Activated naive CD4-positive, alpha-beta T cell treated with anti-CD3 and anti-CD28 coated beads, Interleukin-2, amount 50 U/mL, for 72 hours (primary cell): ENCODE measurements around the gene ACSL4. TPM values are rescaled to one million over a fixed set of nuclear protein-coding genes. Genes with fewer than 3 reads are reported as not detected.
"Not testable (repeated sequence)": the region's sequence is repeated elsewhere in the genome, so short reads cannot be mapped to it uniquely, and the experiment has no call there.

ENCODE experiments used
- ATAC-seq, 2 donors: fragments of 150-1000 bp; cut with Tn5 transposase; 2 replicates each; pipeline ENCODE4 v1.10.0; 2021; ENCODE audit warnings: mild to moderate bottlenecking in 2 of 2, moderate library complexity in 2 of 2
- DNase-seq, 2 donors: peaks; one replicate each; pipeline ENCODE4 v3.0.0; 2021 to 2022; ENCODE audit warnings: low spot score in 2 of 2
- H3K27ac Mint-ChIP-seq, 2 donors: one replicate each; pipeline ENCODE4 v1.8.0; 2022; ENCODE audit warnings: mild to moderate bottlenecking in 2 of 2, mixed read lengths in 2 of 2
- H3K36me3 Mint-ChIP-seq, 2 donors: one replicate each; pipeline ENCODE4 v1.8.0; 2022; ENCODE audit warnings: mixed read lengths in 2 of 2
- H3K9me3 Mint-ChIP-seq, 2 donors: one replicate each; pipeline ENCODE4 v1.8.0; 2022; ENCODE audit warnings: mixed read lengths in 2 of 2
- total RNA-seq, 2 donors: library from RNA; stranded (reverse); gene quantifications; one replicate each; pipeline ENCODE4 v1.2.3, GENCODE V29; 2022

The ACSL4 gene
- total RNA-seq, 2 donors from 2014 or later, result 62.0 to 64.1 TPM

DNA sequence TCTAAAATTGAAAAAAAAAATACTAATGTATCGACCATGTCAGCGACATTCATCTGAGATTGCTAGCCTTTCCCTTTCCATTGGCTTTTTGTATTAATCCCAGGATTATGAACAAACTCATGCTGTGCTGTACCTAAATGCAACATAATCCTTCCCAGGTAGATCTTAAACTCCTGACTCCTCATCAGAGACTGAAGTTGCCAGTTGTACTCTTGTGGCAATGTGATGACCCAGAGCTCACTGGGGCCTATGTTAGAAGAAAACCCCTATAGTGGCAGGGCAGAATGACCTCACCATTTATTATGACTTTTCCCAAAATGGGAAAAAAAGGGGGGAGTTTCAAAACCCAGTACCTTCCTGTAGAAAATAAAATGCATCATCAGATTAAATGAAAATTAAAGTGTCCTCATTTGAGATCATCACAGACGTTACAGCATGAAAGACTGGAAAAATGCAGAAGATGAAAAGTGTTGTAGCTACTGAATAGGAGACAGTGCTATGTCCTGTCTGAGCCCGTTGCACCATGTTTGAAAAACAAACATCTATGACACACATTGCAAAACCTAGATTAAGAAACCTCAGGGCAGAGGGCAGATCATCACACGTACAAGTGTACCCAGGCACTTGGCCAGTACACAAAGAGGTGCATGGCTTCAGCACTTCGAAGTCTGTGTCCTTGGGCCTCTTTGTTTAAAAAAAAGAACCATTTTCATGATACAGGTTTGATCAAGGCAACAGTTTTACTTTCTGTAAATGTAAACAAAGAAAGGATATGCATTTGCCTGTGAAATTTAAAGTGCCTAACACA is 6.8 kb upstream of the ACSL4 start:
- no peak overlapping the region for H3K27ac Mint-ChIP-seq
- no peaks in the 10 kb centered on the region for H3K36me3 Mint-ChIP-seq
- H3K9me3 Mint-ChIP-seq, result no peaks in the 10 kb centered on the region
- ATAC-seq (no peak), DNase-seq (no peak)

DNA sequence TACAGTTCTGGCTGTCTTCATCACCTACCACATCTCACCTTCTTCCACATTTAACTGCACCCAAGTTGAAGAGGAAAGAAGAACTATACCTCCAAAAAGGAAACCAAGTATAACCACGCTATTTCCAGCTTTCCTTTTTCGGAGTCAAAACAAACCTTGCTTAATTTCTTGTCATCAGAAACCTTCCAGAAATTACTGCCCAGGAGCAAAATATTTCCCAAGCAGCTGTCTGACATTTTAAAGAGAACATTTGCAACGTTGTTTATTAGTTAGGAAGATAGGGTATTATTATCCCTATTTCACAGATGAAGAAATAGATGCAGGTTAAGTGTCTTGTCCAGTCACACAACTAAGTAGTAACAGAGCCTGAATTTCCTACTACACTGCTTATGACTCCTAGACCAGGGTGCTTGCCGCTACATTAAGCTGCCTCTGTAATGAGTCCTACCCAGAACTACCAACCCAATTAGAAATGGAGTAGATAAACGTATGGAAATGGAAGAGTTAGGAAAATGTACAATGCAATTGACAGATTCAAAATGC is 2.2 kb upstream of the ACSL4 start:
- Mint-ChIP-seq H3K36me3 (peaks cover 13 to 17% of the 10 kb centered on the region in 2 donors), H3K9me3 (no peaks in the 10 kb centered on the region), H3K27ac (no peak overlapping the region)
- DNase-seq (no peak), ATAC-seq (no peak)

DNA sequence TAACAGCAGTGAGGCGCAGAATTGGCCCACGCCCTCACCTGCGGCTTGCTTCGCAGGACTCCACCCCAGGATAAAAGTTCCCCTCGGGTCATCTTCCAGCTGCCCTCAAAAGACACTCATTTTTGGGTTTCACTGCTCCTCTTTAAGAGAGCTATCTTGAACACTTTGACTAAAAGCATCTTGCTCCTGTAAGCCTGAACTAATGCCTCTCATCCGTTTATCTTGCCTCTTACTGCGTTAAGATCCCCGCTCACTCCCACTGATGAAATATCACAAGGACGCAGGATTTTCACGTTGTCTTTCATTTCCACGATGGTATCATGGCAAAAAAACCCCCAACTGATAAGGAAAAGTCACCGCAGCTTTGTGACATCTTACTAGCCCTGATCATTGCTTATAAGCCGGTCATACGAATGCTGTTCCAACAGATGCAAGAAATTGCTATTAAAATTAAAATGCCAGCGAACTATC is 591 bp upstream of the ACSL4 start:
- Mint-ChIP-seq H3K27ac (peak overlapping the region; percentile 88 to 100), H3K9me3 (no peaks in the 10 kb centered on the region), H3K36me3 (peaks cover 13 to 23% of the 10 kb centered on the region in 2 donors)
- ATAC-seq (peak in 1 of 2 donors; percentile 60), DNase-seq (no peak)

DNA sequence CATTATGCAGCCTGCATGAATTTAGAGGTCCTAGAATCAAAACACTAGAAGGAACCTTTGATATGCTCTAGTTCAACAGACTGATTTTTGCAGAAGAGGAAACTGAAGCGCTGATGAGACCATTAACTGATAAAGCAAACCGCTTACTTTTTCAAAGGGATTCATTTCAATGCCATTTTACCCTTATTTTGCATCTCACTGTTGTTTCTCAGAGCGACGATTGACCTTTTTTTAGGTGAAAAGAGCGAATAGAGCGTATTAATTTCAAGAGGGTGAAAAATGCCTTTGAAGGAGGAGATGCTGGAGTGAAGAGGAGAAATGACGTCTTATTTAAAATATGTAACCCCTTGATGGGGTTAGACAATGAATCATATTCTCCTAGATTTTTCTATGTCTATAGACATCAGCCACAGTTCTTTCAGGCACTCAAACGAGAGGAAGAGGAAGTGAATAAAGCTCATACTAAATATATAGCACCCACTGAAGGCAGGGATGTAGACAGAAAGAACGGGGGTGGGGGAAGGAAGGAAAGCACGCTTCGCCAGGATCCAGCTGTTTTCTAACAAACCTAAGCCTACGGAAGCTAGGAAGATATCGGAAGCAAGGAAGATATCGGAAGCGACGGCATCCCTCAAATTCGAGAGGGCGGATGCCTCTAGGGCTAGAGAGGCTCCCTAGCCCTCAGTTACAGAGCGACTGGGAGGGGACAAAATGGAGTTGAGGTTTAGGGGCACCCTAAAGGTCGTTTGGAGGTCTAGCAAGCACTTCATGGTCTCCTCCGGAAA is 848 bp downstream of the ACSL4 start:
- Mint-ChIP-seq H3K27ac (peak overlapping the region; percentile 99 to 100), H3K9me3 (no peaks in the 10 kb centered on the region), H3K36me3 (peaks cover 13 to 23% of the 10 kb centered on the region in 2 donors)
- DNase-seq (peak in 1 of 2 donors; percentile 13), ATAC-seq (peak; percentile 68 to 74)

DNA sequence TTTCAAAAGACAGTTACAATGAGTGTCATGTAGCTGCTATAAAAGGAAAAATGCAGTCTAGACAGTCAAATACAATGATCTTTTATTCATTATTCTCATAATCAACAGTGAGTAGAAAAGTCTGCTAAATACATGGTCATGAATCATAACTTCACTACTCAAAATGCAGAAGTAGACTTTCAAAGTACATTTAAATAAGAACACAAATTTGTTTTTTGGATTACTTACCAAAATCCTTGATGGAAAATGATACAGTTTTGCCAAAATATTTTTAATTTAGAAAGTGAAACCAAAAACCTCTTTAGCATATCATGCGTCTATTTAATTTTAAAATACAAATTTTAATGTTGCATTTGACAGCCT is 4.9 kb downstream of the ACSL4 start:
- H3K36me3 Mint-ChIP-seq, result peaks cover 13 to 29% of the 10 kb centered on the region in 2 donors
- peak overlapping the region in 1 of 2 donors; percentile 93 for H3K27ac Mint-ChIP-seq
- DNase-seq (no peak), ATAC-seq (peak in 1 of 2 donors; percentile 49)
- H3K9me3 Mint-ChIP-seq, result no peaks in the 10 kb centered on the region

DNA sequence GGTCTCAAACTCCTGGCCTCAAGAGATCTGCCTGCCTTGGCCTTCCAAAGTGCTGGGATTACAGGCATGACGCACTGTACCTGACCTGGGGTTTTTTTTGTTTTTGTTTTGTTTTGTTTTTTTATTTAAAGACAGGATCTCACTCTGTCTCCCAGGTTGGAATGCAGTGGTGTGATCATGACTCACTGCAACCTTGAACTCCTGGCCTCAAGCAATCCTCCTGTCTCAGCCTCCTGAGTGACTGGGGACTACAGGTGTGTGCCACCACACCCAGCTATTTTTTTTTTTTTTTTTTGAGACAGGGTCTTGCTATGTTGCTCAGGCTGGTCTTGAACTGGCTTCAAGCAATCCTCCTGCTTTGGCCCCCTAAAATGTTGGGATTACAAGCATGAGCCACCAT is 8.1 kb downstream of the ACSL4 start:
- H3K27ac Mint-ChIP-seq, H3K36me3 Mint-ChIP-seq, DNase-seq, ATAC-seq, H3K9me3 Mint-ChIP-seq: not testable (repeated sequence)

DNA sequence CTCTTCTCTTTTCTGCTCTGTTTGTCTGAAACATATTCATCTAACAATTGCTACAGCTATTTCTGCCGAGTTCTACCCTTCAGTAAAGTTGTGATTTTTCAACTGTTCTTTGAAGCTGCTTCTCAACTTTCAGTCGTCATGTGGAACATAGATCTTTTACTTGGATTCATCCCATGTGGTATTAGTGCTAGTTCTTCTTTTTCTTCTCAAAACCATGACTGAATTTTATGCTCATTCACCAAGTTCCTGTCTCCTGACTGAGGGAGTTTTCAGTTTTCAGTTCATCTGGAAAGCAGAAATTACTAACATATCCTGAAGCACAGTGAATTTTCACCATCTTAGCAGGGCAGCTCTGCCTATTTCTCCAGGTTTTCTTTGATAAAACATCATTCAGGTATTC is 12.1 kb downstream of the ACSL4 start:
- DNase-seq, result no peak
- Mint-ChIP-seq H3K27ac (peak overlapping the region in 1 of 2 donors; percentile 66), H3K36me3 (peaks cover 0 to 3% of the 10 kb centered on the region in 2 donors), H3K9me3 (no peaks in the 10 kb centered on the region)
- no peak for ATAC-seq

DNA sequence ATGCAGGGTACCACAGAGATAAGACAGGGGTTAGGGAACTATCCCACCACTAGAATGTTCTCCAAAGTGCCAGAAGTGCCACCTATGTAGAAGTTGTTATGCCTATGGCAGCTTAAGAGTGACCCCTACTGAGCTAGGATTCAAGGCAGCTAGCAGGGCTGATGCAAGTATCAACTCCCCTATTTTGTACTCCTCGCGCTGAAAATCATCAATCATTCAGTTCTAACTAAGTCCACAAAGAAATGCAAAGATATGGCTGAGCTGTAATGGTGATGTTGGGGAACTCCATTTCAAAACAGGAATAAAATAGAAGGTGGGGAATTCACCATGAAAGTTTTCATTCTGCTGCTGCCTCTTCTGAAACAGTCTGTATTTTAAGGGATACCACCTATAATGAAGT is 13.8 kb downstream of the ACSL4 start:
- Mint-ChIP-seq H3K9me3 (no peaks in the 10 kb centered on the region), H3K36me3 (no peaks in the 10 kb centered on the region), H3K27ac (no peak overlapping the region)
- DNase-seq, result no peak
- peak in 1 of 2 donors; percentile 57 for ATAC-seq

DNA sequence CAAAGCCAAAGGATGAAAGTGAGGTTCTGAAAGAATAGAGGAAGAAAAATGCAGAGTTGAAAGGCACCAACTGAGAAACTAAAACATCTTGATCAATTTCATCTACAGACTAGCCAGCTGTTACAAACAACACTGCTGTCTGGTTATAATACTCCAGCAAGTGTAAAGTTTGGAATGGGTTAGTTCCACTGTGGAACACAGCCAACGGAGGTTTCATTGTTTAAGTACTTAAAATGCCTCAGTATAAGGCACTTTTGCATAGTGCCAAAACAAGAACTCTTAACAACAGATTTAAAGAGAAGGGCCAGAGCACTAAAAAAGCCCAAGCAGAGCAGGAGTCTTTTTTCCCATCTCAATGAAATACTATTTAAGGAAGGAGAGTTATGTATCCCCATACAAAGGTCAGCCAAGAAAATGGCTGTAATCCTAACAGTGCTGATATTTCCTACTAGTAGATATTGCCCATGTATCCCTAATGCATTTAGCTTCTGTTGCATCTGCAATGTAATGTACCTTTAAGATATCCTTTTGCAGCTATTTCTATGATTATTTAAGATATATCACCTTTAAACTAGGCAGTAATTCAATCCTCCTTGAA is 16.5 kb downstream of the ACSL4 start:
- no peak for DNase-seq
- no peaks in the 10 kb centered on the region for H3K36me3 Mint-ChIP-seq
- no peak overlapping the region for H3K27ac Mint-ChIP-seq
- no peaks in the 10 kb centered on the region for H3K9me3 Mint-ChIP-seq
- ATAC-seq, result no peak

DNA sequence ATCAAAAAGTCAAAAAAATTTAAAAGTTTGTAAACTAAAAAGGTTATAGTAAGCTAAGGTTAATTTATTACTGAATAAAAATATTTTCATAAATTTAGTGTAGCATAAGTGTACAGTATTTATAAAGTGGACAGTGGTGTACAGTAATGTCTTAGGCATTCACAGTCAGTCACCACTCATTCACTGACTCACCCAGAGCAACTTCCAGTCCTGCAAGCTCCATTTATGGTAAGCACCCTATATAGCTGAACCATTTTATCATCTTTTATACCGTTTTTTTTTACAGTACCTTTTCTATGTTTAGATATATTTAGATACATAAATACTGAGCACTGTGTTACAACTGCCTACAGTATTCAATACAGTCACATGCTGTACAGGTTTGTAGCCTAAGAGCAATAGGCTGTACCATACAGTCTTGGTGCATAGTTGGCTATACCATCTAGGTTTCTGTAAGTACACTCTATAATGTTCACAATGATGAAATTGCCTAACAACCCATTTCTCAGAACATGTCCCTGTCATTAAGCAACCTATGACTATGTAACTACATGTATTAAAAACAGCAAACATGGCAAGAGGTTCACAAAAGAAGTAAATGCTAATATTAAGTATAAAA is 18.6 kb downstream of the ACSL4 start:
- H3K9me3 Mint-ChIP-seq, result no peaks in the 10 kb centered on the region
- H3K36me3 Mint-ChIP-seq, result no peaks in the 10 kb centered on the region
- H3K27ac Mint-ChIP-seq, result no peak overlapping the region
- peak; percentile 69 to 70 for ATAC-seq
- no peak for DNase-seq

DNA sequence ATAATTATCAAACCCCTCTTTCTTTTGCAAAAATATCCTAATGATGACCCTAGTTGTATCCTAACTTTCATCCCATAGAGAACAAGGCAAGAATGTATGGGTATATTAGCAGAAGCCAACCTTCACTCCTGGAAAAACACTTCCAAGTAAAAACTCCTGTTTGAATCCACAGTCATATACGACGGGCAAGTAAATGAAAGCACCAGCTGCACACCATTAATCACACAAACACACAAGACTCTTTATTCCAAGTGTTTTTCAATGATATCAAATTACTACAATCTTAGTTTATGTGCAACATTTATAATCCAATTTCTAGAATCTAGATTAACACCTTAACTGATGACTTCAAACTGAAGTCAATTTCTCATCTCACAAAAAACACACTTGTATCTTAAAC is 22.9 kb downstream of the ACSL4 start:
- no peaks in the 10 kb centered on the region for H3K36me3 Mint-ChIP-seq
- H3K27ac Mint-ChIP-seq, result peak overlapping the region in 1 of 2 donors; percentile 29
- ATAC-seq (no peak), DNase-seq (no peak)
- no peaks in the 10 kb centered on the region for H3K9me3 Mint-ChIP-seq

DNA sequence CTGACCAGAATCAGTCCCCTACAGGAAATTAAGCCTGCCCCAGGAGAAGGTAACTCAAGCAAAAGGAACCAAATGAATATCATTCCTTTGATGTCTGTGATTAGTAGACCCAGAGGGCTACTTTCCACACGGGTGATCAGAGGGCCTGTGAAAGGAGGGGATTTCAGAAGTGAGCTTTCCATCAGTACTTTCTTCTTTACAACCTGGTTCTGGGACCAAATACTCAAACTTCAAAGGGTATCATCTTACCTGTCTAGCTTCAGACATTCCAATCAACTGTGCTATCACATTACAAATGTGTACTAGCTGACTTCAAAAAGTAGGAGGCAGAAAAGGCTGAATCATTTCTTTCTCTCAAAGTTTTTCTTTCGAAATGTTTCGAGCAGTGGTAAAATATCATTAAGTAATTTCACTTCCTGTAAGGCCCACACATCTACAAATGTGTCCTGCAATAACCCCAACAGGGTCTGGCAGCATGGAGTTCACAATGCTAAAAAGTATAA is 23.9 kb downstream of the ACSL4 start:
- Mint-ChIP-seq H3K36me3 (peaks cover 4% of the 10 kb centered on the region in 2 donors), H3K27ac (peak overlapping the region in 1 of 2 donors; percentile 35), H3K9me3 (no peaks in the 10 kb centered on the region)
- no peak for DNase-seq
- peak; percentile 77 to 82 for ATAC-seq

DNA sequence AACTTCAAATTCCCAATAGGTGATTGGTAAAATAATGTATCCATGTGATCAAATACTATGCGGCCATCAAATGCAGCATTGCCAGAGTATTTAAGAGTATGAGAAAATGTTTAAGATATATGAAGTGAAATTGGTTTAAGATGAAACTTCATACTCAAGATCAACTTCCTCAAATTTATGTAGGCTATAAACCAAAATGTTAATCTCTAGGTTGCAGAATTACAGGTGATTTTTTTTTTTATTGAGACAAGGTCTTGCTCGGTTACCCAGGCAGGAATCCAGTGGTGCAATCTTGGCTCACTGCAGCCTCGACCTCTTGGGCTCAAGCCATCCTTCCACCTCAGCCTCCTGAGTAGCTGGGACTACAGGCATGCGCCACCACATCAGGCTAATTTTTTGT is 25.3 kb downstream of the ACSL4 start:
- ATAC-seq (no peak), DNase-seq (no peak)
- peaks cover 4 to 5% of the 10 kb centered on the region in 2 donors for H3K36me3 Mint-ChIP-seq

DNA sequence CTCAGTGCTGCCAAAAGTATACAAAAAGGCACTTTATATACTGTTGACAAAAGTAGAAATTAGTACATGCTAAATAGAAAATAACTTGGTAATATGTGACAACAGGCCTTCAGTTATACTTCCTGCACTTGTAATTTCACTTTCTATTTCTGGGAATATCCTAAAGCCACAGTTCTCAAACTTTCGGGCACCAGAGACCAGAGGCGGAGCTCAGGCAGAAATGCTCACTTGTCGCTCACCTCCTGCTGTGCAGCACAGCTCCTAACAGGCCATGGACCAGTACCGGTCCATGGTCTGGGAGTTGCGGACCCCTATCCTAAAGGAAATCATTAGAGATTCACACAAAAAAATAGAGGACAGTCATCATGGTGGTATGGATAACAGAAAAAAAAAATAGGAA is 25.7 kb downstream of the ACSL4 start:
- Mint-ChIP-seq H3K27ac (no peak overlapping the region), H3K9me3 (no peaks in the 10 kb centered on the region), H3K36me3 (peaks cover 4 to 7% of the 10 kb centered on the region in 2 donors)
- DNase-seq, result no peak
- ATAC-seq, result no peak

More for the DNA sequence above, 25.3 kb downstream of the ACSL4 start:
- no peaks in the 10 kb centered on the region for H3K9me3 Mint-ChIP-seq
- H3K27ac Mint-ChIP-seq, result no peak overlapping the region

DNA sequence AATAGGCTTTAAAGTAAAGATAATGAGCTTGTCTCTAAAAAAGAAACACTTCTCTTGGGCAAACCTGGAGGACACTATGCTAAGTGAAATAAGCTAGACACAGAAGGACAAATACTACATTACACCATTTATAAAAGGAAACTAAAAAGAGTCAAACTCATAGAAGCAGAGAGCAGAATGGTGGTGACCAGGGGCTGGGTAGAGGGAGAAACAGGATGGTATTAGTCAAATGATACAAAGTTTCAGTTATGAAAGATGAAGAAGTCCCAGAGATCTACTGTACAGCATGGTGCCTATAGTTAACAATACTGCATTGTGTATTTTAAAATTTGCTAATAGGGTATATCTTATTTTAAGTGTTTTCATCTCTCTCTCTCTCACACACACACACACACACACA is 28.5 kb downstream of the ACSL4 start:
- no peaks in the 10 kb centered on the region for H3K9me3 Mint-ChIP-seq
- H3K27ac Mint-ChIP-seq, result no peak overlapping the region
- H3K36me3 Mint-ChIP-seq, result peaks cover 4 to 10% of the 10 kb centered on the region in 2 donors
- DNase-seq (no peak), ATAC-seq (peak; percentile 57 to 76)

DNA sequence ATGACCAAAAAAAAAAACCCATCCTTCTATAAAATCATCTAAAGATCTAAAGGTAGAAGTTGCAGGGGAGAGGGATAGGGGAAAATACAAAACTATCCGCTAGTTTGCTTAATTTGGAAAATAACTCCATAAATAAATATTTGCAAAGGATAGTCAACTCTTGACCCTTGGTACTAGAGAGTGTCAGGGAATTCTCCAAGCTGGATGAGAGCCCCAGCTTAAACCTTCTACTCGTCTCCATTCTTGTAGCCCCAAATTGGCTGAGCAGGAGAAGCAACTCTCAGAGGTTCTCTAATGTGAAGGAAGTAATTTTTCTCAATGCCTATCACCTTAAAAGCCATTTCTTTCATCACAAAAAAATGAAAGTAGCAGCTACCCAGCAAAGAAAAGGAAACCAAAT is 35.2 kb downstream of the ACSL4 start:
- ATAC-seq (no peak), DNase-seq (no peak)
- H3K9me3 Mint-ChIP-seq, result no peaks in the 10 kb centered on the region
- H3K36me3 Mint-ChIP-seq, result peaks cover 0 to 4% of the 10 kb centered on the region in 2 donors
- no peak overlapping the region for H3K27ac Mint-ChIP-seq
